Esophagus muscularis mucosa (tissue), 3 donors: ENCODE results near the gene DNAJC16.
"Not testable (repeated sequence)": the region's sequence is repeated elsewhere in the genome, so short reads cannot be mapped to it uniquely, and the experiment has no call there.

Experiments
- POLR2A ChIP-seq: fragments of 450-650 bp; IDR thresholded peaks from one replicate; pipeline ENCODE4 v1.6.1; 2017; ENCODE audit warnings: antibody characterized with exemption, moderate library complexity, mild to moderate bottlenecking, low read depth
- POLR2AphosphoS5 ChIP-seq, 2 donors: sonication (generic); formaldehyde crosslinking; IDR thresholded peaks; one replicate each; pipeline ENCODE4 v1.6.1; 2017; ENCODE audit warnings: antibody characterized with exemption in 2 of 2
- TF ChIP-seq, protein P1 (sequence below), 3 experiments: fragments of 200-600 bp in 2 of 3; fragments of 450-650 bp in 1 of 3; sonication (generic) in 2 of 3; IDR thresholded peaks; one replicate each; pipeline ENCODE4 v1.5.1; 2017 to 2019; ENCODE audit warnings: antibody characterized with exemption in 3 of 3, mild to moderate bottlenecking in 2 of 3, moderate library complexity in 1 of 3

DNA sequence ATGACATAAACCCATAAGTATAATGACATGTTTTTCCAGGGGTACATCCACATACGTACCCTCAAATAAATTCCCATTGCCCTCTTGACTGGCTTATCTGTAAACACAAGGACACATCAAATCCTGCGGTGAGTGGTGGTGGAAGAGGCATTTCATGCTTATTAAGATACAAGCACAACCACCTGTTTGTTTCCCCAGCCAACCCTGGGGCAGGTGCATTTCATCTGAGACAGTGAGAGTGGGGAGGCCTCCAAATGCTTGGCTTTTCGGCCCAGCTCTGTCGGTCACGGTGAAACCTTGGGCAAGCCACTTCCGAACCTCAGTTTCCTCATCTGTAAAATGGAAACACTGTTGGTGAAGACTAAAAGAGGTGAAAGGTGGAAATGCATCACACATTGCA, 42.2 kb upstream of the DNAJC16 start:
- TF ChIP-seq, protein P1, sequence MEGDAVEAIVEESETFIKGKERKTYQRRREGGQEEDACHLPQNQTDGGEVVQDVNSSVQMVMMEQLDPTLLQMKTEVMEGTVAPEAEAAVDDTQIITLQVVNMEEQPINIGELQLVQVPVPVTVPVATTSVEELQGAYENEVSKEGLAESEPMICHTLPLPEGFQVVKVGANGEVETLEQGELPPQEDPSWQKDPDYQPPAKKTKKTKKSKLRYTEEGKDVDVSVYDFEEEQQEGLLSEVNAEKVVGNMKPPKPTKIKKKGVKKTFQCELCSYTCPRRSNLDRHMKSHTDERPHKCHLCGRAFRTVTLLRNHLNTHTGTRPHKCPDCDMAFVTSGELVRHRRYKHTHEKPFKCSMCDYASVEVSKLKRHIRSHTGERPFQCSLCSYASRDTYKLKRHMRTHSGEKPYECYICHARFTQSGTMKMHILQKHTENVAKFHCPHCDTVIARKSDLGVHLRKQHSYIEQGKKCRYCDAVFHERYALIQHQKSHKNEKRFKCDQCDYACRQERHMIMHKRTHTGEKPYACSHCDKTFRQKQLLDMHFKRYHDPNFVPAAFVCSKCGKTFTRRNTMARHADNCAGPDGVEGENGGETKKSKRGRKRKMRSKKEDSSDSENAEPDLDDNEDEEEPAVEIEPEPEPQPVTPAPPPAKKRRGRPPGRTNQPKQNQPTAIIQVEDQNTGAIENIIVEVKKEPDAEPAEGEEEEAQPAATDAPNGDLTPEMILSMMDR (IDR thresholded peaks at IDR 0.05): not testable (repeated sequence)
- not testable (repeated sequence) for TF ChIP-seq POLR2A; POLR2AphosphoS5 (IDR thresholded peaks at IDR 0.05)
